NCI-H146 (cell line): ENCODE measurements around the gene SLC35A5.
"Not testable (repeated sequence)": the region's sequence is repeated elsewhere in the genome, so short reads cannot be mapped to it uniquely, and the experiment has no call there.

Source experiments
- DNase-seq: peaks from one replicate; lab custom pipeline; 2025; lab: John Stamatoyannopoulos, UW

Gene SLC35A5, protein sequence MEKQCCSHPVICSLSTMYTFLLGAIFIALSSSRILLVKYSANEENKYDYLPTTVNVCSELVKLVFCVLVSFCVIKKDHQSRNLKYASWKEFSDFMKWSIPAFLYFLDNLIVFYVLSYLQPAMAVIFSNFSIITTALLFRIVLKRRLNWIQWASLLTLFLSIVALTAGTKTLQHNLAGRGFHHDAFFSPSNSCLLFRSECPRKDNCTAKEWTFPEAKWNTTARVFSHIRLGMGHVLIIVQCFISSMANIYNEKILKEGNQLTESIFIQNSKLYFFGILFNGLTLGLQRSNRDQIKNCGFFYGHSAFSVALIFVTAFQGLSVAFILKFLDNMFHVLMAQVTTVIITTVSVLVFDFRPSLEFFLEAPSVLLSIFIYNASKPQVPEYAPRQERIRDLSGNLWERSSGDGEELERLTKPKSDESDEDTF

DNA sequence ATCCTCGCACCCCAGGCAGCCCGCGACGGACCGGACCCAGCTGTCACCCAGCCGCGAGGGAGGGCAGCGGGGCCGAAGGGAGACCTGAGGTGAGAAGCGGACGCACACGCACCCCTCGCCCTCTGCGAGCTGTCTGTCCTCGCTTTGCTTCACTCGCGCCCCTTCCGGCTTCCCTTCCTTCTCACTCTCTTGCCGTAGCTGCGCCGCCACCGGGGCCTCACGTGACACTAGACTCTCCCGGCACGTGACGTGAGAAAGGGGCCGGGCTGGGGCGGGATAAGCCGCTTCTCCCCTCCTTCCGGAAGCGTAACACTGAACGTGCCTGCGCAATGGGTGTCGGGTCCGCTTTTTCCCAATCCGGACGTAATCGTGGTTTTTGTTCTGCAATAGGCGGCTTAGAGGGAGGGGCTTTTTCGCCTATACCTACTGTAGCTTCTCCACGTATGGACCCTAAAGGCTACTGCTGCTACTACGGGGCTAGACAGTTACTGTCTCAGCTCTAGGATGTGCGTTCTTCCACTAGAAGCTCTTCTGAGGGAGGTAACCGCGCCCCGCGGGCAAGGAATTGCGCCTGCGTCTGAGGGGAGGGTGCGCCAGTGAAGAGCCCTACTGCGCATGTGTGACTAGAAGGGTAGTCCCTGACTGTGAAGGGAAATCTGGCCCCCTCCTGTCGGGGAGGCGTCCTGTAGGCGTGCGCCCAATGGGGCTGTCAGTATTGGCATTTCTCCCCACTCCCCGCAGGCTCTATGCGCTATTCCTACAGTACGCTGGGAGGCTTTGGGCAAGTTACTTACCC lies at the start of gene SLC35A5, which contains the start of gene ATG3:
TSS of gene SLC35A5 (plus strand) at position 312 of the 796 bp plus-strand sequence. CDS start 1,359 bp downstream, outside the sequence.
TSS of gene ATG3 (minus strand) at position 229 of the 796 bp plus-strand sequence. CDS start 434 bp downstream, outside the sequence.
- DNase-seq: peak; percentile 99

DNA sequence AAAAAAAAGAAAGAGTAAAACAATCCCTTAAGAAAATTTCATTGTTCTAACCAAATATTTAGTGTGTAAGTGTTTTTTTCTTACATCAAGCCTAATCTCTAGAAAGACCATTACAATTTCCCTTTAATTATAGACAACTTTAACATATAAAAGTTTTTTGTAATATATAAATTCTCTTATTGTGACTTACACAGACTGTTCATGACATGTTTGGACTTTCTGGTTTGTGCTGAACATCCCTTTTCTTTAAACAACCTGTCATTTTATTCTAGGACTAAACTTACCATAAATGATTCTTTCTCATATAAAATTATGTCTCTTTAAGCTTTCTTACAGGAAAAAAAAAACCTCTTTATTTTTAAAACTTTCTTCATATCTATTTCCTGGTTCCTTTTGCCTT lies 49.5 kb upstream of the SLC35A5 start:
- no peak for DNase-seq

DNA sequence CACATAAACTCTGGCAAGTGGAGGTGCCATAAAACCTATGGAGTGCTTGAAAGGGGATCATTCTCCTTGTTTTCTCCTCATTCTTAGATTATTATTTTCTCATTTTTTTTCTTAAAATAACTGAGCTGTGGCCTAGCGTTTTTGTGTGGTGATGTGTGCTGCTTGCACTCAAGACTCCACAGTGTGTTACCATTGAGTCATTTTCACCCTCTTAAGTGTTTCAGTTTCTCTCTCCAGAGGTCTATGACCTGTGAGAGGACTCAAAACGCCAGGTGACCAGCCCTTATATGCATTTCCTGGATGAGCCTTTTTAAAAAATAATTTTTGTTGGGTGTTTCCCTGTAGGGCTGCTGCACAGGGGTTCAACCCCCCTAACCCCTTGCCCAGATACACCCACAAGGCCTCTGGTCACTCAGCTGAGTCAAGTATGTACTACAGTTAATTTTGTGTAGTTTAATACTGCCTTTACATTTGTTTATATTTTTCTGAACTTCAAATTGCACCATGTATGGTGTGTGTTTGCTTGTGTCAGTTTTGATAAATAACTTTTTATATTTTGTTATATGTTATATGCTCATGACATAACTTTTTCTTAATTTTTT lies 47.2 kb upstream of the SLC35A5 start:
- DNase-seq: no peak

DNA sequence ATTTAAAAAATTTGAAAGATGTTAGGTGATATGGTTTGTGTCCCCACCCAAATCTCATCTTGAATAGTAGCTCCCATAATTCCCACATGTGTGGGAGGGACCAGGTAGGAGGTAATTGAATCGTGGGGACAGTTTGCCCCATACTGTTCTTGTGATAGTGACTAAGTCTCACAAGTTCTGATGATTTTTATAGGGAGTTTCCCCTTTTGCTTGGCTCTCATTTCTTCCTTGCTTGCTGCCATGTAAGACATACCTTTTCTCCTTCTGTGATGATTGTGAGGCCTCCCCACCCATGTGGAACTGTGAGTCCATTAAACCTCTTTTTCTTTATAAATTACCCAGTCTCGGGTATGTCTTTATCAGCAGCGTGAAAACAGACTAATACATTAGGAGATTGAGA lies 42.9 kb upstream of the SLC35A5 start:
- not testable (repeated sequence) for DNase-seq

DNA sequence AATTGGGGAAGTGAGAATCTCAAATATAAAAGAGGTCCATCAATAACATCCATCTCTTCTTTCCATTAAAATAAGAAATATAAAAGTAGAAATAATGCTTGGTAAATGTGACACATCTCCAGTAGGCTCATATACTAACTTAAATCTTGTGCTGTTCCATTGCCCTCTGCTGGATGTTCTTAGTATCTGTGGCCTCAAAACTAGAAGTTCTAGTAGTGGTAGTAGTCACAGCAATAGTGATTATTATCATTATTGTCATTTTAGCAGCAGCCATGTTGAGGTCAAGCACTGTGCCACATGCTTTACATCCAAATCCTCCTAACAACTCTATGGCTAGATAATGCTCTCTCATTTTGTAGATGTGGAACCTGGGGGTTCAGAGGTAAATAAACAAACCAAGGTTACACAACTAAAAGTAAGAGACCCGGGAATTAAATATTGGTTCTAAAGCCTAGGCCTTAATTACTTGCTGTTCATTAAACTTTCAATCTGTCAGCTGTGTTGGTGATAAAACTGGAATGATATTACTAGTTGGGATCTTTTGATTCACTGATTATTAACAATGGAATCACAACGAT lies 42.3 kb upstream of the SLC35A5 start:
- DNase-seq: peak; percentile 65

DNA sequence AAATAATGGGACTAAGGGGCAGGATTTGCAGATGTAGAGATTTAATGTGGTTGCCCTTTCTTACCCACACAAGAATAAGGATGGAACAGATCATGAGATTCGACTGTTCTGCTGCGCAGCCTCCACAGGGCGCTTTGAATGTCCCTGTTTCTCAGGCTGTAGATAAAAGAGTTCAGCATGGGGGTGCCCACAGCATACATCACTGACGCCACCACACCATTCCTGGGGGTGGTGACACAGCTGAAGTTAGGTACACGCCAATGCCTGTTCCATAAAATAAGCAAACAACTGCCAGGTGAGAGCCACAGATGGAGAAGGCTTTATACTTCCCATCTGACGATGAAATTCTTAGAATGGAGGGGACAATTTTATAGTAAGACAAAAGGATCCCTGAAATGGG lies 37.7 kb upstream of the SLC35A5 start:
- not testable (repeated sequence) for DNase-seq

DNA sequence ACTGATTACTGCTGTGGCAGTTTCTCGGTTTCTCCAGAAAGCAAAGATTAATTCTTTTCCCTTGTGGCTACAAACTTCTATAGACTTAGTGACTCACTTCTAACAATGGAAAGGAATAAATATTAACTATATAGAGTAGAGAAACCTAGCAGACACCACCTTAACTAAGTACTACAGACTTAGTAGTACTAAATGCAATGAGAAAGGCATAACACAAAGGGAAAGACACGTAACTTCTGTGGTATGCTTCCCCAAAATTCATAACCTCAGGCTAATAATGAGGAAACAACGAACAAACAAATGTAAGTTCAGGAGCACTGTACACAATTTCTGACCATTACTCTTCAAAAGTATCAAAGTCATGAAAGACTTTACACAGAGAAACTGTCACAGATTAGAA lies 31.3 kb upstream of the SLC35A5 start:
- no peak for DNase-seq

DNA sequence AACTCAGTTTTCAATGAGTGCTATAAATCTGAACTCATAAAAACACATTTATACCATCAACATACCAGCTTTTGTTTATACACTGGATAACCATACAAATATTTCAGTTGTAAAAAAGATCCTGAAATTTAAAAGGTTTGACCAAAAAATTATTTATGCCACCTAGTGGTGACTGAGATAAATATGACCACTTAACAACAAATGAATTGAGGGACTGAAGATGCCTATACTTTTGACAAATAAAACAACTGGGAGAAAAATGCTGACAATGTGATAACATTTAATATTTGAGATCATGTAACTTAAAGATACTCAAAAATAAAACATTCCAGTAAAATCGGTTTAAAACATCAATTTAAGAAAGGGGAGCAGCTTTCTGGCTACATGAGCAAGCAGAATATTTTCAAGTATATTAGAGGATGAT lies 30.5 kb upstream of the SLC35A5 start:
- DNase-seq: peak; percentile 28

DNA sequence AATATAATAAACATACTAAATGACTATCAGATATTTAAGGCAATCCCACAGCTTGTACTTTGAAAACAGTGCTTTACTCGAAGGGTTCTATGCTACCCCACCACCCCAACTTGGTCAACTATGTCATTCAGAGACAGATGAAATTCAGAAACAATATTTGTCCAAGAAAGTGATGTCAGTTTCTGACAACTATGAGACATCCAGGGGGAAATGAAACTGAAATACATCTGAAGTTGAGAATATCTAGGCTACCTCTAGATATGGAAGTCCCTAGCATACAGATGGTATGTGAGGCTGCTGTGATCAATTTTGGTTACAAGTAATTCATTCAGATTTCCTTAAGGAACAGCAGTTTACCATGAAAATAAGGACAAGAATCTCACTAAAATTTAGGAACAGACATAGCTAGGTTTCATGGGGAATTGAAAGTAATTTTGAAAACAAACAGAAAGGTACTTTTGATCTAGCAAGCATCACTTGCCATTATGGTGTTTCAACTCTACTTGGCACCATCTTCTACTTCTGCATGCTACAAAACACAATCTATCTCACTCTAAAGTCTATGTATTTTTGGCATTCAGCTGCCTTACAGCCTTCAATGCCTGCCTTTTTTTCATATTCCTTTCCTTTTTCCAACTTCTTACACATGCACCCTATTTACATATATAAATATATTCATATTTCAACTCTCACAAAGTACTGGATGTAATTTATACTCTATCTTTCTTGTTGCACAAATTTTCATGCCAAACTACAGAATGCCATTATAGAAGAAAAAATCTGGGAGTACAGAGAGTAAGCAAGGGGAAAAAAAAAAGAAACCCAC lies 21.8 kb upstream of the SLC35A5 start:
- DNase-seq: no peak

DNA sequence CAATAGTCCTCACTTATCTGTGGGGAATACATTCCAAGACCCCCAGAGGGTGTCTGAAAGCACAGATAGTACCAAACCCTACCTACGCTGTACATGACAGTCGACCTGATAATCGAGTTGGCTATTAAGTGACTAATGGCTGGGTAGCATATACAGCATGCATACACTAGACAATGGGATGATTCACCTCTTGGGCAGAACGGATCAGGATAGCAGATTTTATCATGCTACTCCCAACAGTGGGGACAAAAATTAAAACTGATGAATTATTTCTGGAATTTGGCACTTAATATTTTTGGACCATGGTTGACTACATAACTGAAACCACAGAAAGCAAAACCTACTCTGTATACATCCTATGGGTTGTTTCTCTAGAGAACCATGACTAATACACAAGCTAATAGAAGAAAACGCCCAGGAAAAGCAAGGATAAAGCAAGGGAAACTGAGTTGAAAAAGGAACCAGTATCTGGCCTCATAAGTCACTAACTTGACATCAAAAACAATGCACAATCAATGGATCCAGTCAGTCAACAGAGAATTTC lies 15.6 kb upstream of the SLC35A5 start:
- DNase-seq: no peak

DNA sequence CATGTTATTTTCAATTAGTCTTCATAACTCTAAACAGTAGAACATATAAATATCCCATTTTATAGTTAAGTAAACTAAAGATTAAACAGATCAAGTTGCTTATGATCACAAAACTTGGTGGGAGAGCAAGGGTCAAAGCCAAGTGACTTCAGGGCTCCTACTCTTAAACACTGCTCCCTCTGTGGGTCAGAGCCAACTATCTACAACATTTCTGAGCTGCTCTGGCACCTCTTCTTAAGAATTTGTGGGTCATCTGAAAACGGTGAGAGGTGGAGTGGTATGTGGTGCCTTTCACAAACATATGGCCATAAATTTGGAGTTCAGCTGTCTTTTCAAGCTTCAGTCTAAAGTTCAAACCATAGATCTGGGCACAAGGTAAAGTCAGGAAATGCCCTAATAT lies 11.0 kb upstream of the SLC35A5 start:
- no peak for DNase-seq

DNA sequence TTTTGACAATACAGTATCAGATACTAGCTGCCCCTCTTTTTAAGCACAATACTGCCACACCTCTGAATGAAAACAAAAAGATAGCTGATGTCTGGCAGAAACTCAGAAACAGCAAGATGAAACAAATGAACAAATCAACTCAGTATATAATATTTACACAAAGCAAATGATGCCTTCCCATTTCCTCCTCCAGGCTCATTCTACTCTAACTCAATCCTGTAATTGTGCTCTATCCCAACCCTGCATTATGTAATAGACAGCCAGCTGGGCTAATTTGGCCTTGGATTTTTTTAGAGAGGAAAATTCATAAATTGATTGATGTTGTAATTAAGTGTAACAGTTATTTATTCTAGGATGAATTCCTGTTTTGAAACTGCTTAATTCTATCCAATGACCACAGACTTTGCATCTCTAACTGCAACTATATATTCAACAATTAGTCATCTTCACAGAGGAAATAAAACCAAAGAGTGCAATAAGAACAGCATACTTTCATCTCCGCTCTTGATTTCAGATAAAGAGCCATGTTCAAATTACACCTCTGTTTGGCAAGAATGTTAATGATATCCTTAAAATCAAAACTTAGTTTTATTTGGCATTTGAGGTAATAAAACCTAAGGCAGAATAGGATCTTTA lies 6.2 kb upstream of the SLC35A5 start:
- DNase-seq: peak; percentile 61

DNA sequence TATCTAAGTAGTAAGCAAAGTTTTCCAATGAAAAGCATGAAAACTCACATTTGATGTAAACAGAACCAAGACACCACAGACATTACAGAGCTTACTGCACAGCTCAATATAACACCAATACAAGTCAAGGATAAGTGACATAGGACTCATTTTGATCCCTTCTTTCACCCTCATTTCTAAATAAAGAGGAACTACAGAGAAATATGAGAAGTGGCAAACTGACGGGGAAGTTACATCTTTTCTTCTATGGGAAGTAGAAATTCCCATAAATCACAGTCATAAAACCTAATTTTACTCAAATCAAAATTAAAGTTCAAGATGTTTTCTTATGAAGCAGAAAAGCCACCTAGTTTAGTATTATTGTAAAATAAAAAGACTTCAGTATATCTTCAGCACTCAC lies 3.9 kb upstream of the SLC35A5 start:
- no peak for DNase-seq

DNA sequence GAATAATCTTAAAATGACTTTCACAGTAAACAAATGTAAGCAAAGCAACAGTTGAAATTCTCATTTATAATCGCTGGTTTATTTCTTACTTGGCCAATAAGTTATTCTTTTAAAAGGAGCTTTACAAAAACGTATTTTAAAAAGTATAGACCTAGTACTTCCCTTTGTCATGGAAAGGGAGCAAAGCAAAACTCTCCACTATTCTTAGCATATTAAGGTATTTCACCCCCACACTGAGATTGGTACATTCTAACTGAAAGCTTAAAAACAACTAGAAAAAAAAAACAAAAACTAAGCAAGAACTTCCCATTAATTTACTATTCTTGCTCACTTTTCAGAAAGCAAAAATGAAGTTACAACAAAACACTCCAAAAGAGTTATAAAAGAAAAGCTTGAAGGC lies 1.5 kb upstream of the SLC35A5 start:
- no peak for DNase-seq

DNA sequence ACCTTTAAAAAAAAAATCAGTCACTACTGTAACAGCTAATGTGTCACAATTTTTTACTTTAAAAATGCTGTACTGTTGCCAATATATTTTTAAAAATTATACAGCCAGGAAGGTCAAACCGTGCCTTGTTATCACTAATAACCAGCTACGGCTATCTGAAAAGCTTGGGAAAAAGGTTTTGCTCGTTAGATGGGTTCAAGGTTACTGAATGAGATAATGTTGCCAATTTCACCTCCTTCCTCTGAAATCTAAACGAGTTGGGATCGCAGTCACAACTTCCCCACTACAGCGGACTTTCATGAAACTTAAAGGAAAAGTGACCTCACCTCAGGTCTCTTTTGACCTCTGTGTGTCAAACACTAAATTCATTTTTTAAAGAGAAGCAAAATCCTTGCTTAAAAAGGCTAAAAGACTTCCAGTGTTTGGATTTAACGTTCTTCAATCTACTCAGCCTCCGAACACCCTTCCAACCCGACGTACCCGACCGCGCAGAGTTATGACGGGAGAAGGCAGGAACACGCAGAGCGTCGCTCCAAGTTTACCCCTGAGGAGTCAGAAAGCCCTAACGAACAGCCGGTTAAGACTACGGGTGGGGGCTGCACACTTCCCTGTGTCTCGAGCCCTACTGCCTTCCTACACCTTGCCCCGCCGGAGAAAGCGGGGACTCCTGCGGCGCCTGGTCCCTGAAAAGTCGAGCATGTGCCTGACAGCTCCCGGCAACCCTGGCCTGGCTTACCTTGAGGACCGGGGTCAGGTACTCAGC lies 943 bp upstream of the SLC35A5 start:
- peak; percentile 78 for DNase-seq

DNA sequence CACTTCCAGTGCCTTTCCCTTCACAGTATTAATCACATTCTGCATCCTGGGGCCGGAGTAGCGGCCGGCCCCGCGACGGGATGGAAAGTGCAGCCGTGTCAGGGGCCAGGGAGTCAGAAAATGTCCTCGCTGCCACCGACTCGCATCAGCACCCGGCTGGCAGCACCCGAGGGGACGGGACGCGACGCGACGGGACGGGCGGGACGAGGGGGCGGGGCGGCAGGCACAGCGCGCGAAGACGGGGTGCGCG lies 436 bp upstream of the SLC35A5 start:
- DNase-seq: no peak

DNA sequence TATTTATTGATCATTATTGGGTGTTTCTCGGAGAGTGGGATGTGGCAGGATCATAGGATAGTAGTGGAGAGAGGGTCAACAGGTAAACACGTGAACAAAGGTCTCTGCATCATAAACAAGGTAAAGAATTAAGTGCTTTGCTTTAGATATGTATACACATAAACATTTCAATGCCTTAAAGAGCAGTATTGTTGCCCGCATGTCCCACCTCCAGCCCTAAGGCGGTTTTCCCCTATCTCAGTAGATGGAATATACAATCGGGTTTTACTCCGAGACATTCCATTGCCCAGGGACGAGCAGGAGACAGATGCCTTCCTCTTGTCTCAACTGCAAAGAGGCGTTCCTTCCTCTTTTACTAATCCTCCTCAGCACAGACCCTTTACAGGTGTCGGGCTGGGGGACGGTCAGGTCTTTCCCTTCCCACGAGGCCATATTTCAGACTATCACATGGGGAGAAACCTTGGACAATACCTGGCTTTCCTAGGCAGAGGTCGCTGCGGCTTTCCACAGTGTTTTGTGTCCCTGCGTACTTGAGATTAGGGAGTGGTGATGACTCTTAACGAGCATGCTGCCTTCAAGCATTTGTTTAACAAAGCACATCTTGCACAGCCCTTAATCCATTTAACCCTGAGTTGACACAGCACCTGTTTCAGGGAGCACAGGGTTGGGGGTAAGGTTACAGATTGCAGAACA lies 2.5 kb downstream of the SLC35A5 start:
- DNase-seq: not testable (repeated sequence)

DNA sequence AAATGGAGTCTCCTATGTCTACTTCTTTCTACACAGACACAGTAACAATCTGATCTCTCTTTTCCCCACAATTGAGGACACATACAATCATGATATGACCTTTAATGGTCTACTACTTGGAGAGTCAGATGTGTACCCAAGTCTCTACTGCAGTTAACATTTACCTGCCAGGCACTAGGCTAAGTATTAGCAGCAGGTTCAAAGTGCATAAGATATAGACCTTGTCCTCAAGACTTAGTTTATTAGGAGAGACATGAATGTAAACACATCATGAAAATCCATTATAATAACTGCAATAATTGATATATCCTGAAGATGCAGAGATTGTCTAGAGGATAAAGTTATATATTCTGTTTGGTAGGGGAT lies 3.1 kb downstream of the SLC35A5 start:
- DNase-seq: no peak

DNA sequence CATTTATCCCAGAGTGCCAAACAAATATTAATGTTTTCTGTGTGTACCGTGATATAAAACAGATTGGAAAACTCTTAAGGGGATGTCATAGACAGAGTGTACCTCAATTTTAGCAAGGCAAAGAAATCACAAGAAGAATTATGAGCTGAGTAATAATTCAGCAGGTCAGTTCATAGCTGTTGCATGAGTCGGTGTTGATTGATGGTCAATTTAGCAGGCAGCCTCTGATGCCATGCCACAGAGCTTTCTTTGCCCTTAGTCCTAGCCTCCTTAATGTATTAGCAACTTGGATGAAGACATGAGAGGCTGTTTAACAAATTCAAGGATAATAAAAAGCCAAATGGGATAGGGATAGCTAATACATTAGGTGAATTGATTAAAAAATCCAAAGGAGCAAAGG lies 6.8 kb downstream of the SLC35A5 start:
- DNase-seq: no peak

DNA sequence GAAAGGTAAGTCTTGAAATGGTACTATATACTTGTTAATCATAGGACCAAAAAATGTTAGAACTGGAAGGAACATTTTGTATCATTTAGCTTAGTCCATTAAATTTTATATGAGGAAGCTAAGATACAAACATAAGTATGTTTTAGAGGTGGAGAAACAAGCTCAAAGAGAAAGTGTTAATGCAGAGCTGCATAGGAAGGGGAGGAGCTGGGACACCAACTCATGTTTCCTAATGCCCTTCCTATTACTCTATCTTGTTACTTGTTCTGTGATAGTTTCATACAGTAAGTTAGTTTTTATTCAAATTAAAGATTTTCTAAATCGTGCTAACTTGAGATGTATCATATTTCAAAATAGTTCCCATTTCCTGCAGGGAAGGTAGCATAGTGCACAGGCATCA lies 7.4 kb downstream of the SLC35A5 start:
- DNase-seq: no peak
